NCI-H748 (cell line): Measurements from ENCODE around the gene VRK1.

Experiments
- DNase-seq: peaks from one replicate; lab custom pipeline; 2025; ENCODE audit not compliant: unreplicated experiment; lab: John Stamatoyannopoulos, UW

VRK1 gene

GRCh38 chr14:96823652-96824051 is 26.5 kb downstream of the VRK1 start:
- DNase-seq, result no peak

- DNase-seq, result no peak
Observed at GRCh38 chr14:96824283-96824682, 27.1 kb downstream of the VRK1 start.

GRCh38 chr14:96826818-96827217 is 29.6 kb downstream of the VRK1 start:
- DNase-seq, result peak; percentile 42

DNA sequence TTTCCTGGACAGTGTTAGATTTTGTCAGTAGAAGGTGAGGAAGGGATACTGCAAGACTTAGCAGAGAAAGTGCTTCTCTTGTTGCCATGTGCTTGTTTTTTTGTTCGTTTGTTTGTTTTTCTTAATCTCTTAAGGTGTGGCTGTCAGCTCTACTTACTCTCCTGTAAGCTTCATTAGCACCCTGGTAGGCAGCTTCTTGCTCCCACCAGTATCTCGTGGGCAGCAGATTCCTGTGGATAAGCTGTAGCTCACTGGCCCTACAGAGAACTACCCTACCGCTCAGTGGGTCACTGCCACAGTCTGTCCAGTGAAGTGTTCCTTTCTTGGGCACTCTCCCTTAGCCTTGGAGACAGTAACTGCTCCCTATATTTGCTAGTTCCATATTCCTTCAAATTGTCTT is 30.1 kb downstream of the VRK1 start:
- DNase-seq, result peak; percentile 24

GRCh38 chr14:96829791-96830190 is 32.6 kb downstream of the VRK1 start:
- DNase-seq, result no peak

- DNase-seq, result no peak
Observed at GRCh38 chr14:96830946-96831345, 33.8 kb downstream of the VRK1 start.

- DNase-seq, result no peak
Observed at GRCh38 chr14:96832351-96832750, 35.2 kb downstream of the VRK1 start.

DNA sequence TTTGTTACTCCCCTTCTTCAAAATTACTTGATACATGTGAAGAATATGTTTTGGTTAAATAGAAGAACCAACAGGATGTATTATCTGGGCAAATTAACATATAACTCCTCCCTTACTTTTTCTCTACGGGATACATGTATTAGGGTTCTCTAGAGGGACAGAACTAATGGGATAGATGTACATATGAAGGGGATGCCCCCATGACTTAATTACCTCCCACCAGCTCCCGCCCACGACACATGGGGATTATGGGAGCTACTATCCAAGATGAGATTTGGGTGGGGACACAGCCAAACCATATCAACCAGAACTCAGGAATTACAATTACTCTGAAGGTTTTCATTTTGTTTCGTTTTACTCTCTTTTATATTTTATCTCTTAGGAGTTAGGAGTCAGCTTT is 41.3 kb downstream of the VRK1 start:
- no peak for DNase-seq

DNA sequence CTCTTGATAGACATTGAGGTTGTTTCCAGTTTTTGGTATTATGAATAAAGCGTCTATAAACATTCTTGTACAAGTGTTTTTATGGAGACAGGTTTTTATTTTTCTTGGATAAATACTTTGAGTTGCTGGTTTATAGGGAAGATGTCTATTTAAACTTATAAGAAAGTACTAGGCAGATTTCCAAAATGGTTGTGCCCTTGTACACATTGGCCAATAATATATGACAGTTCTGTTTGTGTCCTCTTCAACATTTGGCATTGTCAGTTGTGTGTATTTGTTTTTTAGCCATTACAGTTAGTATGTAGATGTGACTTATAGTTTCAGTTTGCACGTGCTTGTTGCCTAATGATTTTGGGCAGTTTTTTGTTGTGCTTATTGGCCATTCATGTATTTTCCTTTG is 42.1 kb downstream of the VRK1 start:
- DNase-seq, result no peak

DNA sequence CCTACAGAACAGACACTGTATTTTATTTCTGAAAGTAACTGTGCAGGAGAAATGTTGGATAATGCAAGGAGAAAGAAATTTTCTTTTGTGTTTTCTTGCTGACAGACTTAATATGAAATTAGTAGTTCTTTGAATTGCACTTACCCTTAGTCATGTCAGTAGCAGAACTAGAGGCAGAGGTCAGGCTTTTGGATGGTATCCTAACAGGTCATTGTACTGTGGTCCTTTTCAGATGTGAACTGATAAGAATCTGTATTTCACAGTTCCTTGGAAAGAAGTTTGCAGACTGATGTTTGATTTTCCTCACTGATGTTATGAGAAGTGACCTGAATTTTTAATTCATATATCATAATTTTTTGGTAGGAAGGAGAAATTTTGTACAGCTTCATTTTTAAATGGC is 46.0 kb downstream of the VRK1 start:
- no peak for DNase-seq

- no peak for DNase-seq
Observed at GRCh38 chr14:96844857-96845570, 47.8 kb downstream of the VRK1 start.

- no peak for DNase-seq
Observed at GRCh38 chr14:96847451-96847850, 50.3 kb downstream of the VRK1 start.

GRCh38 chr14:96848011-96848410 is 50.8 kb downstream of the VRK1 start:
- DNase-seq, result no peak

DNA sequence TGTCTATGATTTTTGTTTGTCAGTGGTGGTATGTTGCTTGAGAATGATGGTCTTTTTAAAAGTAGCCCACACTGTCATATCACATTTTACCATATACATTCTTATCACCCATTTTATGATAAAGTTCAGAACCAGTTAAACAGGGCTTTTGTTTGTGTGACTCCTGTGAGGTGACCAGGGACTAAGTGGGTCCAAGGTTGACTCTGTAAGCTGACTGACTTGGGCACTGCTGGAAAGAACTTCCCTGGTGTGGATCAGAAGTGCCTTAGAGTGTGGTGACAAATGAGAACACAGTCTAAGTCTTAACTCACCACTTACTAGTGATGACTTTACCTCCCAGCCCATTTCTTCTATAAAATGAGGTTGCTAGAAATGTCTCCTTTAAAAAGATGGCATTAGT is 52.6 kb downstream of the VRK1 start:
- no peak for DNase-seq

DNA sequence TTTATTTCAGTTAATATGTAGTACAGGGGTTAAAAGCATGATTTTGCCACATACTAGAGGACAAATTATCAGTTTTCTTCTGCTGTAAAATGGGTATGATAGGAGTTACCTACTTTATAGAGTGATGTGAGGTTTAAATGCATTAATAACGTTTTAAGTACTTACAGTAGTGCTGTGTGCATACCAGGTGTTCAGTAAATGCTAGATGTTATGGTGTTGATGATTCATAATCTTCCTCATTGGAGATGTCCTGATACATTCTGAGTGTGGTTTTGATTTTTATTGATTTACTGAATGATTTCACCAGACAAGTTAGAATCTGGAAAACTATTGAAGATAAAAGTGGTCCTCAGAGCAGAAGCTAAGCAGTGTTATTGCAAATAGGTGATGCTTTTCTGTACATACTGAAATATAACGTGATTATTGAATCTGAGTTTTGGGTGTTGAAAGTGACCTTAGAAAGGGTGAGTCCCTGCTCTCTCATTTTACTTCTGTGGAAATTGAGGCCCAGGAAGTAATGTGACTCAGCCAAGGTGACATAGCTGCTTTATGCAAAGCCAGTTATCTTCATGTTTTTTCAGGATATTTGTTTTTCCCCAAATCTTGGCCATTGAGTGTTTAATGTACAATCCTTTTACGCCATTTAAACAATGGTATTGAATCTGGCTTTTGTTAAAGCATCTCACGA is 54.7 kb downstream of the VRK1 start:
- no peak for DNase-seq

DNA sequence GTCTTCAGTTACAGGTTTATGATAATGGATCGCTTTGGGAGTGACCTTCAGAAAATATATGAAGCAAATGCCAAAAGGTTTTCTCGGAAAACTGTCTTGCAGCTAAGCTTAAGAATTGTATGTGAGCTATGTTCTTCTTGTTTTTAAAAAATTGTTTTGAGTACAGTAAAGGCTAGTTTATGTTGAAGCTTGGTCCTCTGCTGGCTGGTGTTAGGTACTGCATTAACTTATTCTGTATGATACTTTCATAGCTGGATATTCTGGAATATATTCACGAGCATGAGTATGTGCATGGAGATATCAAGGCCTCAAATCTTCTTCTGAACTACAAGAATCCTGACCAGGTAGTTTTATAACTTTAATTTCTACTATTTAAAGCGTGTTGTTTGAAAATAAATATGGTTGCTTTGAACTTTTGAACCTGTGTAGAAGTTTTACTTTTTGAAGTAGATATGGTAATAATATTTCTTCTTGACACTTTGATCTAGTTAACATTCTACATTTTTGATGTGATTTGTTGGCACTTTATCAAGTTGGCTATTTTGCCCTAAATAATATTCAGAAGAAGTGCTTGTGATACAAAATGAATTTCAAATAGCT is 55.7 kb downstream of the VRK1 start:
- DNase-seq, result peak; percentile 57

GRCh38 chr14:96858643-96859042 is 61.5 kb downstream of the VRK1 start:
- no peak for DNase-seq

- no peak for DNase-seq
Observed at GRCh38 chr14:96861568-96862310, 64.6 kb downstream of the VRK1 start.

DNA sequence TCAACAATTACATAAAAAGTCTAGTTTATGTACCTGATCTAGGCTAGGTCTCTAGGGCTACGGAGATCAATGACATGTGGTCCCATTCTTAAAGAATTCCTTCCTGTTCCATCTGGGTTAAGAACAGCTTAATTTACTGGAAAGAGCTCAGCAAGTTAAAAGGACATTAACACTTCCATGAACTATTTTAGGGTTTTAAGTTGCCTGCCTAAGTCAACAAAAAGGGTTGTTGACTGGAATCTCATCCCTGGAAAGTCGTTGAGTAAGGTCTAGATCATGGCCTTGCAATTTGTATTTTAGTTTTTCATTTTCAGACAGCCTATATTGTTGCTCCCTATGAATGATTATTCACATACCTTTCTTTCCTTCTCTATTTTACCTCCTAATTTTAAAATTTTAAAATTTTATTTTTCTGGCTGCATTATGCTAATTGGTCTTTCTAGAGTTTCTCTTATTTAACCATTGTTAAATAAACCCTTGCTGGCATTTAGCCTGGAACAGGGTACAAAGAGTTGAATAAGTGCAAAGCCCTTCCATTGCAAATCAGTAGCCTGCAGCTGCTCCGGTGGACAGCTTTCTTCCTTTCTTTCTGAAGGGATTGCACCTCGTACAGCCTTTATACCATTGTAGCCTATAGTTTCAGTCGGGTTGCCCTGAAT is 66.3 kb downstream of the VRK1 start:
- DNase-seq, result no peak

DNA sequence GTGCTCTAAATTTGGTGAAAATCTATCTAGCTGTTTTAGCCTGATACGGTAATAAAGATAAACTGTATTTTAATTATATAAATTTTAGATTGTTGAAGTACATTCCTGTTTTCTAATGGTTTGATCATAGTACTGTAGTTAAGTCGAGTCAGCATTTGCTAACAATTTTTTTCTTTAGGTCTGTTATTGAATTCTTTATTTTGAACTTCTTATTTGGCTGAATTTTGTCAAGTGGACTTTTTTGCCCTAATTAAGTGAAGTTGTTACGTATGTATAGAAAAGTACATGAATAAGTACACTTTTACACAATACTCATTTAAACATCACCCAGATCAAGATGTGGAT is 66.8 kb downstream of the VRK1 start:
- no peak for DNase-seq

- DNase-seq, result no peak
Observed at GRCh38 chr14:96867634-96868033, 70.5 kb downstream of the VRK1 start.
